GM12873 (cell line): ENCODE data around the gene ZNF316.

ENCODE experiments used
- CTCF ChIP-seq: IDR thresholded peaks from 2 replicates; pipeline ENCODE4 v1.5.1; 2012; ENCODE audit warnings: low read depth, mild to moderate bottlenecking, moderate library complexity, low read length, control low read depth; ENCODE audit not compliant: insufficient read depth; ENCODE audit errors: missing control alignments

ZNF316 gene

DNA sequence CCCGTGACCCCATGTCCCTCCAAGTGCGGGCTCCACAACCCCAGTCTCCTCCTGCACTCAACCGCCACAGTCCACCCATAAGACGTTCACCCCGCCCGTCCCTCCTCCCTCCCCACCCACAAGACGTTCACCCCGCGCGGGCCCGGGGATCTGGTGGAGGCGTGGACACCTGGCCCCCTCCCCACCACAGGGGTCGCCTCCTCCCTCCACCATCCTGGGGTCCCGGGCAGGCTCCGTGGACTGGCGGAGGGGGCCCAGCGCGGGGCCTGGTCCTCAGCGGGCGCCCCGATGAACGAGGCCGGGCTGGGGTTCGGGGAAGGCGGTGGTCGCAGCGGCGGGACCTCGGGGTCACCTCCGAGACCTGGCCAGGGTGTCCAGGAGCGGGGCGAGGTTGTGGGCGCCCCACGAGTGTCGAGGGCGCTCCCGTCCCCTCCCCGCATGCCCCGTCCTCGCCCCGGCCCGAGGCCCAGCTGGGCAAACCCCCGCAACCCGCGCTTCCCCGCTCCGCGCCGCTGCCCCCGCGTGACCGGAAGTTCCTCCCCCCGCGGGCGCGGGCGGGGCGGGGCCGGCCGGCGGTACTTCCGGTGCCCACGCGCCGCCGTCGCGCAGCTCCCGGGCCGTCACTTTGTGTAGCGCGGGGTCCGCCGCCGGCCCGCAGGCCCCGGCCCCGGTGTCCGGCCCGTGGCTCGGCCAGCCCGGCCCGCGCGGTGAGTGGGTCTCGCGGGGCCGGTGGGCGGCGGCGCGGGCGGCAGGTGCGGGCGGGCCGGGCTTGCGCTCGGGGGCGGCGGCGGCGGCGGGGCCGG is at the start of gene ZNF316:
Gene ZNF316 (plus strand): TSS at position 578 of the 803 bp plus-strand sequence. CDS start 5,092 bp downstream, outside the sequence.
- no peak for TF ChIP-seq CTCF

GRCh38 chr7:6588566-6588965 is 48.6 kb upstream of the ZNF316 start:
- no peak for TF ChIP-seq CTCF

- TF ChIP-seq CTCF: no peak
Observed at GRCh38 chr7:6589151-6589828, 47.8 kb upstream of the ZNF316 start.

- TF ChIP-seq CTCF: peak; percentile 69
Observed at GRCh38 chr7:6589829-6590644, 47.1 kb upstream of the ZNF316 start, which contains the start of gene INTS15. INTS15 (plus strand) TSS chr7:6590021; CDS start chr7:6590284, 263 bp downstream.

DNA sequence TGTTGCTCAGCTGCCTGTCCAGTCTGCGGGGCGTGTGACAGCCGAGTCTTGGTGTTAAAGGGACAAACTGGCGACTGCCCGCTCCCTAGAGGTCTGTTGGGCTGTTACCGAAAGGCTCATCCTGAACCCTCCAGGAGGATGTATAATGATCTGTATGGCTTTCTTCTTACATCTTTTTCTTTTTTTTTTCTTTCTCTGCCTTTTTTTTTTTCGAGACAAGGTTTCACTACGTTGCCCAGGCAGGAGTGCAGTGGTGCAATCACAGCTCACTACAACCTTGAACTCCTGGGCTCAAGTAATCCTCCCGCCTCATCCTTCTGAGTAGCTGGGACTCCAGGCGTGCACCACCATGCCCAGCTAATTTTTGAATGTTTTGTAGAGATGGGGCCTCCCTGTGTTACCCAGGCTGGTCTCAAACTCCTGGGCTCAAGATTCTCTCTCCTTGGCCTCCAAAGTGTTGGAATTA is 46.4 kb upstream of the ZNF316 start:
- no peak for TF ChIP-seq CTCF

GRCh38 chr7:6600093-6600492 is 37.0 kb upstream of the ZNF316 start:
- no peak for TF ChIP-seq CTCF
